Lower lobe of right lung (tissue), 2 donors: ENCODE data around the gene RBBP8NL. TPM values are rescaled to one million over a fixed set of nuclear protein-coding genes. Genes with fewer than 3 reads are reported as not detected.

Experiments used
- ATAC-seq, 2 donors: fragments of 200-7000 bp; cut with Tn5 transposase; one replicate each; pipeline ENCODE4 v1.9.1; 2020 to 2022; ENCODE audit warnings: mild to moderate bottlenecking in 2 of 2, moderate library complexity in 2 of 2
- DNase-seq: peaks from one replicate; pipeline ENCODE4 v3.0.0-alpha.2; 2020
- H3K27ac ChIP-seq: fragments of 200-600 bp; one replicate; pipeline ENCODE4 v1.8.0; 2022
- H3K27me3 ChIP-seq: fragments of 200-600 bp; one replicate; pipeline ENCODE4 v1.8.0; 2022; ENCODE audit warnings: low read depth
- H3K36me3 ChIP-seq: fragments of 200-600 bp; one replicate; pipeline ENCODE4 v1.8.0; 2022; ENCODE audit warnings: mild to moderate bottlenecking
- H3K4me1 ChIP-seq: fragments of 200-600 bp; one replicate; pipeline ENCODE4 v1.8.0; 2022
- H3K4me3 ChIP-seq: fragments of 200-600 bp; one replicate; pipeline ENCODE4 v1.8.0; 2022; ENCODE audit warnings: mild to moderate bottlenecking
- H3K9me3 ChIP-seq: fragments of 200-600 bp; one replicate; pipeline ENCODE4 v1.8.0; 2022
- intact Hi-C: fragments of 100-400 bp; cut with DNase I; formaldehyde crosslinking; loops from one replicate; pipeline ENCODE4 v1.11.0; 2022
- total RNA-seq: library from RNA; stranded (reverse); fragmentation: NEBNext Ultra II Directional; extraction: Animal tissue kit (Norgen Biotek cat#: 25700); gene quantifications from one replicate; pipeline ENCODE4 v1.2.1, GENCODE V29; 2021
- TF ChIP-seq, protein P1 (sequence below): fragments of 200-600 bp; IDR thresholded peaks from one replicate; pipeline ENCODE4 v1.8.0; 2022; ENCODE audit warnings: antibody characterized with exemption, mild to moderate bottlenecking
- donor health status: DM: no; HTN: yes; CAD: no; lungs with severe emphysema.

Gene RBBP8NL
- total RNA-seq, 1 donor from 2014 or later, result 2.0 TPM

- intact Hi-C loops, result no loop called here
- TF ChIP-seq, protein P1, sequence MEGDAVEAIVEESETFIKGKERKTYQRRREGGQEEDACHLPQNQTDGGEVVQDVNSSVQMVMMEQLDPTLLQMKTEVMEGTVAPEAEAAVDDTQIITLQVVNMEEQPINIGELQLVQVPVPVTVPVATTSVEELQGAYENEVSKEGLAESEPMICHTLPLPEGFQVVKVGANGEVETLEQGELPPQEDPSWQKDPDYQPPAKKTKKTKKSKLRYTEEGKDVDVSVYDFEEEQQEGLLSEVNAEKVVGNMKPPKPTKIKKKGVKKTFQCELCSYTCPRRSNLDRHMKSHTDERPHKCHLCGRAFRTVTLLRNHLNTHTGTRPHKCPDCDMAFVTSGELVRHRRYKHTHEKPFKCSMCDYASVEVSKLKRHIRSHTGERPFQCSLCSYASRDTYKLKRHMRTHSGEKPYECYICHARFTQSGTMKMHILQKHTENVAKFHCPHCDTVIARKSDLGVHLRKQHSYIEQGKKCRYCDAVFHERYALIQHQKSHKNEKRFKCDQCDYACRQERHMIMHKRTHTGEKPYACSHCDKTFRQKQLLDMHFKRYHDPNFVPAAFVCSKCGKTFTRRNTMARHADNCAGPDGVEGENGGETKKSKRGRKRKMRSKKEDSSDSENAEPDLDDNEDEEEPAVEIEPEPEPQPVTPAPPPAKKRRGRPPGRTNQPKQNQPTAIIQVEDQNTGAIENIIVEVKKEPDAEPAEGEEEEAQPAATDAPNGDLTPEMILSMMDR, result no peak
Observed at GRCh38 chr20:62469352-62469751, 42.0 kb upstream of the RBBP8NL start.

DNA sequence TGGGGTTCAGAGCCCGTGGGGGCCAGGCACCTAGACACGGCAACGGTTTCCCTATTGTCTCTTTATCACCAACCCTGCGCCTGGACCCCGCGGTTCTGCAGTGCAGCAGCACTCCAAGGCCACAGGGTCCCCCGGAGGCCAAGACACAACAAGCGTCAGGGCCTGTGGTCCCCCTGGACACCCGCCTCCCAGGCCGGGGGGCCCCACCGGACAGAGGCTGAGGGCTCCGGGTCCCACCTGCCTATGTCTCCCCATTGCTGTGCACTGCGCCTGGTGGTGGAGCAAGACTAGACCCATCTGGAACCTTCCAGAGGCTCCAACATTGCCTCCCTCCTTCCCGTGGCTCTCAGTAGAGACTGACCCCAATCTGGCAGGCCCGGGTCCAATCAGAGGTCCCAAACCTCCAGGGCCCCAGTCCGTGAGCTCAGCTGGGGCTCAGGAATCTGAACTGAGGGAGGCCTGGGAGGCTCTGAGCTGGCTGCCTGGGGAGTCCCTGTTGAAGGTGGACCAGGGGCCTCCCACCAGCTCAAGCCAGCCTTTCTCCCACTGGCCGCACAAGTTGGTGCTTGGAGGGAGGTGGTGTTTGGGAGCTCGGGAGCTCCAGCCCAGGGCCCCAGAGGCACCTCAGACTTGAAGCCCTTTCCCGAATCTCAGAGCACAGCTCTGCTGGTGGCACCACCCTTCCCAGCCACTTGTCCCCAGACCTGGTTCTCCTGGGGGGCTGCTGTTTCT is 39.6 kb upstream of the RBBP8NL start:
- Histone ChIP-seq H3K27ac (no peak overlapping the region), H3K4me3 (no peak overlapping the region), H3K36me3 (no peaks in the 10 kb centered on the region), H3K4me1 (no peaks in the 10 kb centered on the region), H3K27me3 (peaks cover 26% of the 10 kb centered on the region), H3K9me3 (no peaks in the 10 kb centered on the region)
- intact Hi-C loops, result no loop called here
- ATAC-seq (no peak), DNase-seq (no peak)
- TF ChIP-seq, protein P1, result no peak

More at GRCh38 chr20:62469352-62469751, 42.0 kb upstream of the RBBP8NL start:
- no peaks in the 10 kb centered on the region for H3K36me3 ChIP-seq
- DNase-seq (no peak), ATAC-seq (no peak)
- H3K27me3 ChIP-seq, result peaks cover 49% of the 10 kb centered on the region
- H3K27ac ChIP-seq, result no peak overlapping the region
- H3K4me1 ChIP-seq, result no peaks in the 10 kb centered on the region
- no peak overlapping the region for H3K4me3 ChIP-seq
- H3K9me3 ChIP-seq, result no peaks in the 10 kb centered on the region

DNA sequence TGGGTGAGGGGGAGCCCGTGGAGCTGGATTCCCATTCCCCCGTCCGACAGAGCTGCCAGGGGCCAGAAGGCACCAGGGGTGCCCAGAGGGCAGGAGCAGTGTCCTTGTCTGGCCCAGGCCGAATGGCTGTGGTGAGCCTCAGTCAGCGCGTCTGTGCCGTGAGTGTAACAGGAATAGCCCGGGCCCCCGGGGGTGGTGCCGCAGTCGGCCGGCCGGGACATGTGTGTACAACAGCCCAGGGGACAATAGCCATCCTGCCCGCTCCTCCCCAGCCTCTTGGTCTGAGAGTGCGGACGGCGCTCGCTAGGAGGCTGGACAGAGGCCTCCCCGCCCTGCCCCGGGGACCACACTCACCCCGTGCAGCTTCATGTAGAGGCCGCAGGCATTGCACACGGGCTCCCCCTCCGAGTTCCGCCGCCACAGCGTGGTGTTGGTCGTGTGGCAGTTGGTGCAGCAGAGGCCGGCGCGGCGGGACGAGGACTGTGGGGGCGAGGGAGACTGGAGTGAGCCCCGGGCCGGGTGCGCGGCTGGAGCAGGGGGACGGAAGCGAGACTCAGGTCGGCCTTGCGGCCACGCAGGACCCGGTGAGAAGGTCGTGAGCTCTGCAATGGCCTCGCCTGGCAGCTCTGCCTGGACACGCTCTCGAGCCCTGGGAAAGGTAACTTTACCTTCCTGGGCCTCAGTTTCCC is 38.9 kb upstream of the RBBP8NL start:
- Histone ChIP-seq H3K4me1 (no peaks in the 10 kb centered on the region), H3K27ac (no peak overlapping the region), H3K4me3 (no peak overlapping the region), H3K9me3 (no peaks in the 10 kb centered on the region), H3K27me3 (peaks cover 28% of the 10 kb centered on the region), H3K36me3 (no peaks in the 10 kb centered on the region)
- DNase-seq (no peak), ATAC-seq (no peak)
- intact Hi-C loops, result no loop called here
- TF ChIP-seq, protein P1, result no peak

DNA sequence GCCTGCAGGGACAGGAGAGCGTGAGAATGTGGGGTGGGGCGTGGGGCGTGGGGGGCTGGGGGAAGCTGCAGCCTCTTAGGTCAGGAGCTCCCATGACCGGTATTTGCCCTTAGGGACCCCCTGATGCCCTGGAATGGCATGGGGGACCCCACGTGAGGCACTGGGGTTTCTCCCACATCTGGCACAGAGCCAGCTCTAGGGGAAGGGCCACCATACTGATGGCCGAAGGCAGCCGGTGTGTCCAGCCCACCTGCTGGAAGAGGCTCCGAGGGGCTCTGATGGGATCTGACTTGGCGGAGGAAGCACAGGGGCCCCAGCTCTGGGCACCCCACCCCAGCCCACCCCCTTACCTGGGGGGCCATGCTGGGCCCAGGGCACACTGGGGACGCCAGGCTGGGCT is 37.7 kb upstream of the RBBP8NL start:
- DNase-seq (no peak), ATAC-seq (no peak)
- TF ChIP-seq, protein P1, result no peak
- Histone ChIP-seq H3K27me3 (peaks cover 22% of the 10 kb centered on the region), H3K27ac (no peak overlapping the region), H3K9me3 (no peaks in the 10 kb centered on the region), H3K4me3 (no peak overlapping the region), H3K4me1 (no peaks in the 10 kb centered on the region), H3K36me3 (no peaks in the 10 kb centered on the region)
- intact Hi-C loops, result no loop called here

- ATAC-seq (no peak), DNase-seq (no peak)
- Histone ChIP-seq H3K4me1 (no peaks in the 10 kb centered on the region), H3K9me3 (no peaks in the 10 kb centered on the region), H3K4me3 (no peak overlapping the region), H3K36me3 (no peaks in the 10 kb centered on the region), H3K27ac (no peak overlapping the region), H3K27me3 (peaks cover 22% of the 10 kb centered on the region)
- TF ChIP-seq, protein P1, result no peak
- intact Hi-C loops, result no loop called here
Observed at GRCh38 chr20:62464425-62464770, 37.1 kb upstream of the RBBP8NL start.
